ENCODE results near the gene FAM20C. TPM values are rescaled to one million over a fixed set of nuclear protein-coding genes. Genes with fewer than 3 reads are reported as not detected.

Gene FAM20C
- total and polyA plus RNA-seq, 10 of the 15 experiments (the other 5 are each of a cell fraction or from before 2014, with no cell fraction given) = 0.44 TPM; not detected in 9

DNA sequence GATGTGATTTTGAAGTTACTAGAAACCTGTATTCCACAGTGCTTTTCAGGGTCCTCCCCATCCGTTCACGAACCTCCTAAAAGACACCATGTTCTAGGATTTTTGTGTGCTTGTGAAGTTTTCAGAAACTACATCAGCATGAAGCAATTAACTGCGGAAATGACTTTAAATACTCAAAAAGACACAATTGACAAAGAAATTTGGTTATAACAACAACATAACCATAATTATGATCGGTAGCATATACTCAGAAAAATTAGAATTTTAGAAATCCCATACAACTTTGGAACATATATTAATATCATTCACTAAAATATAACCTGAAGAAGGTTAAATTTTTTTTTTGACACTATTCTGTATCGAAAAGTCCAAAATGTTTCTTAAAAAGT is 43.8 kb upstream of the FAM20C start:
- BruUV-seq (replicated peaks) = no TSS peak
- ChIA-PET POLR2A (no interaction called here), CTCF (no interaction called here), SMC1A (ENCODE audit: uncharacterized antibody, unreplicated experiment) (no interaction called here), RAD21 (ENCODE audit: unreplicated experiment) (no interaction called here)
- DNase-seq (ENCODE audit: low read depth, low spot score) (no peak), ATAC-seq (no peak), FAIRE-seq (no peak)
- in situ Hi-C loops (cut with MboI) (no loop called here), intact Hi-C loops (cut with micrococcal nuclease; ENCODE audit: unreplicated experiment) (no loop called here)
- TF ChIP-seq SRF (IDR thresholded peaks at IDR 0.05; ENCODE audit: low read depth in 2 of 2, low read length in 2 of 2) (no peak), ZNF24 (IDR thresholded peaks at IDR 0.05) (no peak), ATF7 (IDR thresholded peaks at IDR 0.05; ENCODE audit: low read depth) (no peak), GATAD2B (conservative IDR thresholded peaks at IDR 0.05; ENCODE audit: low read depth) (no peak)
- peaks cover 15% of the 10 kb centered on the region for H3K4me1 ChIP-seq (ENCODE audit: control insufficient read depth, insufficient read depth, low read length)
- H3K79me2 ChIP-seq (ENCODE audit: control insufficient read depth, insufficient read depth, low read length) = no peaks in the 10 kb centered on the region
- H3K27ac ChIP-seq (ENCODE audit: control insufficient read depth, insufficient read depth) = peak overlapping the region; percentile 84
- peak overlapping the region; percentile 79 for H3K4me3 ChIP-seq
- H3K9ac ChIP-seq (ENCODE audit: control insufficient read depth, insufficient read depth, low read length) = peak overlapping the region; percentile 78
- no peaks in the 10 kb centered on the region for H4K20me1 ChIP-seq (ENCODE audit: control insufficient read depth, insufficient read depth)
- no peaks in the 10 kb centered on the region for H3K36me3 ChIP-seq (ENCODE audit: control insufficient read depth in 2 of 2, insufficient read depth in 2 of 2, low read length in 1 of 2)
- no peaks in the 10 kb centered on the region for H3K27me3 ChIP-seq (replicated peaks in 1 of 2; ENCODE audit: control insufficient read depth in 2 of 2, insufficient read depth in 2 of 2, low read length in 1 of 2)
- WGBS (ENCODE audit: insufficient coverage, insufficient replicate concordance, low lambda C conversion rate, missing lambda C conversion rate) = 65% methylated on average over 5 of the region's 5 CpGs
- H3K9me3 ChIP-seq (replicated peaks; ENCODE audit: control insufficient read depth, insufficient read depth, low read length) = no peaks in the 10 kb centered on the region; the same call in 1 of the 3 replicates
- peak overlapping the region; percentile 52 for H3K4me2 ChIP-seq (ENCODE audit: control insufficient read depth, insufficient read depth)
- peak overlapping the region; percentile 66 for H2AFZ ChIP-seq (ENCODE audit: control insufficient read depth, low read depth, low read length)

DNA sequence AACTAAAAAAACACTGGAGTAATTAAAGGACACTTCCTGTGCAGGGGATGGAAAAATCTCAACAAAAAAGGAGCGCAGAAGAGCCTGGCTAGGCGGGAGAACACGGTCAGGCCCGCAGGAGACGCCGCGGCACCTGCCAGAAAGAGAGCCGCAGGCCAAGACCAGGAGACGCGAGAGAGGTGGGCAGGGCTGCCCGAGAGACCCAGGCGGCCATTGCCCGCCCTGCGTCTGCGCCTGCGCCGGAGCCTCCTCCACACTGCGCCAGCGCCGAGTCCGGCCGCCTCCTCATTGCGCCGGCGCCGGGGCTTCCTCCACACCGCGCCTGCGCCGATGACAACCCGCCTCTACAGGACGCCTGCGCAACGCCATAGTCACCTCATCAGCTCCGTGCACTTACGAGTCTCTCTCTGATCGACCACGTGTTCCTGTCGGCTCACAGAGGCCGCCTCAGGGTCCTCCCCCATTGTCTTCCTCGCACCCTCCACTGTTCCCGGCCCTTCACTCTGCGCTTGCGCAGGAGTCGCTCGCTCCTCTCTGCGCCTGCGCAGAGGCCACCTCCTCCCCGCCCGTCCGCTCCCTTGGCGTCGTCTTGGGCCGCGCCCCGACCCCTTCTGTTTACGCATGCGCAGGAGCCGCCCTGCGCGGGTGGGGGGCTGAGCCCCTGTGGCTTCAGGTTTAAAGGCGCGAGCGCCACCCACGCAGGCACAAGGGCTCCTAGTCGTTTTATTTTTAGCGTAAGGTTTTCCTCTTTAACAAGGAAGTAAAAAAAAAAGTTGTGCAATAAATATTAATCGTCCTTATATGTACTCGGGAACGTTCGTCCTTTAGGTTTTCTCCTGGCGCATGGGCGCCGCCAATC is 43.2 kb upstream of the FAM20C start:
- peak; percentile 99 for FAIRE-seq
- no peaks in the 10 kb centered on the region for H4K20me1 ChIP-seq (ENCODE audit: control insufficient read depth, insufficient read depth)
- ChIA-PET POLR2A (no interaction called here), CTCF (no interaction called here), RAD21 (ENCODE audit: unreplicated experiment) (no interaction called here), SMC1A (ENCODE audit: uncharacterized antibody, unreplicated experiment) (no interaction called here)
- DNase-seq (ENCODE audit: low read depth, low spot score) = peak; percentile 84
- peak overlapping the region; percentile 79 for H3K4me3 ChIP-seq
- peaks cover 11% of the 10 kb centered on the region for H3K4me1 ChIP-seq (ENCODE audit: control insufficient read depth, insufficient read depth, low read length)
- intact Hi-C loops (cut with micrococcal nuclease; ENCODE audit: unreplicated experiment) = no loop called here
- peak overlapping the region; percentile 78 for H3K9ac ChIP-seq (ENCODE audit: control insufficient read depth, insufficient read depth, low read length)
- no peaks in the 10 kb centered on the region; the same call in 1 of the 3 replicates for H3K9me3 ChIP-seq (replicated peaks; ENCODE audit: control insufficient read depth, insufficient read depth, low read length)
- BruUV-seq (replicated peaks) = no TSS peak
- H3K79me2 ChIP-seq (ENCODE audit: control insufficient read depth, insufficient read depth, low read length) = no peaks in the 10 kb centered on the region
- H3K36me3 ChIP-seq (ENCODE audit: control insufficient read depth in 2 of 2, insufficient read depth in 2 of 2, low read length in 1 of 2) = no peaks in the 10 kb centered on the region
- H3K4me2 ChIP-seq (ENCODE audit: control insufficient read depth, insufficient read depth) = peak overlapping the region; percentile 90
- peak; percentile 94 for ATAC-seq
- H3K27me3 ChIP-seq (replicated peaks in 1 of 2; ENCODE audit: control insufficient read depth in 2 of 2, insufficient read depth in 2 of 2, low read length in 1 of 2) = no peaks in the 10 kb centered on the region
- in situ Hi-C loops (cut with MboI) = no loop called here
- peak overlapping the region; percentile 66 for H2AFZ ChIP-seq (ENCODE audit: control insufficient read depth, low read depth, low read length)
- 4% methylated on average over 74 of the region's 74 CpGs for WGBS (ENCODE audit: insufficient coverage, insufficient replicate concordance, low lambda C conversion rate, missing lambda C conversion rate)
- H3K27ac ChIP-seq (ENCODE audit: control insufficient read depth, insufficient read depth) = peak overlapping the region; percentile 84
- TF ChIP-seq CREB1 (IDR thresholded peaks at IDR 0.05; ENCODE audit: low read depth) (peak; percentile 67; the same call in 1 of the 2 replicates), SMC3 (IDR thresholded peaks at IDR 0.05; ENCODE audit: borderline replicate concordance, low read length) (no peak), PKNOX1 (IDR thresholded peaks at IDR 0.05) (peak; percentile 38; the same call in 1 of the 2 replicates), E2F4 (IDR thresholded peaks at IDR 0.05; ENCODE audit: low read depth, low read length) (no peak), ATF3 (IDR thresholded peaks at IDR 0.05; ENCODE audit: borderline replicate concordance, extremely low read depth, low read depth, low read length) (peak; percentile 41; the same call in 1 of the 2 replicates), EGR1 (IDR thresholded peaks at IDR 0.05; ENCODE audit: borderline replicate concordance in 1 of 2, low read depth in 2 of 2, low read length in 2 of 2) (peak in 1 of 2 experiments; percentile 88; a peak in 2 of 3 replicates)
- TF ChIP-seq, protein P1, sequence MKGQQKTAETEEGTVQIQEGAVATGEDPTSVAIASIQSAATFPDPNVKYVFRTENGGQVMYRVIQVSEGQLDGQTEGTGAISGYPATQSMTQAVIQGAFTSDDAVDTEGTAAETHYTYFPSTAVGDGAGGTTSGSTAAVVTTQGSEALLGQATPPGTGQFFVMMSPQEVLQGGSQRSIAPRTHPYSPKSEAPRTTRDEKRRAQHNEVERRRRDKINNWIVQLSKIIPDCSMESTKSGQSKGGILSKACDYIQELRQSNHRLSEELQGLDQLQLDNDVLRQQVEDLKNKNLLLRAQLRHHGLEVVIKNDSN (IDR thresholded peaks at IDR 0.05; ENCODE audit: borderline replicate concordance, extremely low read length, insufficient read depth, low read depth, low read length) = peak; percentile 80
- TF ChIP-seq, protein P2, sequence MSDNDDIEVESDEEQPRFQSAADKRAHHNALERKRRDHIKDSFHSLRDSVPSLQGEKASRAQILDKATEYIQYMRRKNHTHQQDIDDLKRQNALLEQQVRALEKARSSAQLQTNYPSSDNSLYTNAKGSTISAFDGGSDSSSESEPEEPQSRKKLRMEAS (IDR thresholded peaks at IDR 0.05; ENCODE audit: low read depth, low read length) = peak; percentile 32; the same call in 1 of the 2 replicates
